Measurements from ENCODE around the gene NKAIN4.

Gene NKAIN4

GRCh38 chr20:63267691-63268090, 13.4 kb upstream of the NKAIN4 start:
- no peak for TF ChIP-seq FOXM1 (IDR thresholded peaks at IDR 0.05; ENCODE audit: borderline replicate concordance, low read depth)
- TF ChIP-seq CREB1 (IDR thresholded peaks at IDR 0.05; ENCODE audit: low read depth): no peak
- no peak for TF ChIP-seq EGR1 (IDR thresholded peaks at IDR 0.05)

- TF ChIP-seq NFIC (IDR thresholded peaks at IDR 0.05) (no peak), FOXM1 (IDR thresholded peaks at IDR 0.05; ENCODE audit: borderline replicate concordance, low read depth) (no peak), CEBPB (IDR thresholded peaks at IDR 0.05) (no peak), EP300 (IDR thresholded peaks at IDR 0.05; ENCODE audit: borderline replicate concordance) (no peak), ZBTB7A (IDR thresholded peaks at IDR 0.05; ENCODE audit: low read depth) (no peak), TEAD4 (IDR thresholded peaks at IDR 0.05) (no peak), TCF12 (IDR thresholded peaks at IDR 0.05; ENCODE audit: low read depth) (no peak), YY1 (IDR thresholded peaks at IDR 0.05; ENCODE audit: low read depth) (no peak), USF1 (IDR thresholded peaks at IDR 0.05) (no peak), EGR1 (IDR thresholded peaks at IDR 0.05) (no peak), MAX (IDR thresholded peaks at IDR 0.05) (no peak), TAF1 (IDR thresholded peaks at IDR 0.05; ENCODE audit: low read depth) (no peak), CREB1 (IDR thresholded peaks at IDR 0.05; ENCODE audit: low read depth) (no peak), RAD21 (IDR thresholded peaks at IDR 0.05; ENCODE audit: low read depth) (no peak)
- TF ChIP-seq, protein P1, sequence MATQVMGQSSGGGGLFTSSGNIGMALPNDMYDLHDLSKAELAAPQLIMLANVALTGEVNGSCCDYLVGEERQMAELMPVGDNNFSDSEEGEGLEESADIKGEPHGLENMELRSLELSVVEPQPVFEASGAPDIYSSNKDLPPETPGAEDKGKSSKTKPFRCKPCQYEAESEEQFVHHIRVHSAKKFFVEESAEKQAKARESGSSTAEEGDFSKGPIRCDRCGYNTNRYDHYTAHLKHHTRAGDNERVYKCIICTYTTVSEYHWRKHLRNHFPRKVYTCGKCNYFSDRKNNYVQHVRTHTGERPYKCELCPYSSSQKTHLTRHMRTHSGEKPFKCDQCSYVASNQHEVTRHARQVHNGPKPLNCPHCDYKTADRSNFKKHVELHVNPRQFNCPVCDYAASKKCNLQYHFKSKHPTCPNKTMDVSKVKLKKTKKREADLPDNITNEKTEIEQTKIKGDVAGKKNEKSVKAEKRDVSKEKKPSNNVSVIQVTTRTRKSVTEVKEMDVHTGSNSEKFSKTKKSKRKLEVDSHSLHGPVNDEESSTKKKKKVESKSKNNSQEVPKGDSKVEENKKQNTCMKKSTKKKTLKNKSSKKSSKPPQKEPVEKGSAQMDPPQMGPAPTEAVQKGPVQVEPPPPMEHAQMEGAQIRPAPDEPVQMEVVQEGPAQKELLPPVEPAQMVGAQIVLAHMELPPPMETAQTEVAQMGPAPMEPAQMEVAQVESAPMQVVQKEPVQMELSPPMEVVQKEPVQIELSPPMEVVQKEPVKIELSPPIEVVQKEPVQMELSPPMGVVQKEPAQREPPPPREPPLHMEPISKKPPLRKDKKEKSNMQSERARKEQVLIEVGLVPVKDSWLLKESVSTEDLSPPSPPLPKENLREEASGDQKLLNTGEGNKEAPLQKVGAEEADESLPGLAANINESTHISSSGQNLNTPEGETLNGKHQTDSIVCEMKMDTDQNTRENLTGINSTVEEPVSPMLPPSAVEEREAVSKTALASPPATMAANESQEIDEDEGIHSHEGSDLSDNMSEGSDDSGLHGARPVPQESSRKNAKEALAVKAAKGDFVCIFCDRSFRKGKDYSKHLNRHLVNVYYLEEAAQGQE (IDR thresholded peaks at IDR 0.05; ENCODE audit: low read depth): no peak
These were observed 11.7 kb upstream of the NKAIN4 start for GRCh38 chr20:63265891-63266515.

DNA sequence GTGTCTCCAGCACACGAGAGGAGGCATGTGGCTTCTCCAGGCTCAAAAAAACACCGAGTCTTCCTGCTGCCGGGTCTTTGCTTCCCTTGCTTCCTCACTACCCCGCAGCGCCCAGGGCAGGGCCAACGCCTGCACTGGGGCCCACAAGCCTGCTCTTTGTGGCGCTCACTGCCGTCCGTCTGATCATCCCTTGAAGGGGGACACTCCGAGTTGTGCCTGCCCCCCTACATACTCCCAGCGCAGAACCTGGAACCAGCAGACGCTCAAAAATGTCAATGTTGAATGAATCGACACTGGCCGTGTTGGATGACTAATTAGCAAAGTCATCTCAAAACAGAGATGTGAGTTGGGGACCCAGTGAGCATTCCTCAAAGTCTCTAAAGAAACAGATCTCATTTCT, 10.3 kb upstream of the NKAIN4 start:
- no peak for TF ChIP-seq NFIC (IDR thresholded peaks at IDR 0.05)
- TF ChIP-seq, protein P1 (IDR thresholded peaks at IDR 0.05; ENCODE audit: low read depth): no peak
- no peak for TF ChIP-seq USF1 (IDR thresholded peaks at IDR 0.05)
- no peak for TF ChIP-seq EP300 (IDR thresholded peaks at IDR 0.05; ENCODE audit: borderline replicate concordance)
- no peak for TF ChIP-seq YY1 (IDR thresholded peaks at IDR 0.05; ENCODE audit: low read depth)
- no peak for TF ChIP-seq MAX (IDR thresholded peaks at IDR 0.05)
- TF ChIP-seq CEBPB (IDR thresholded peaks at IDR 0.05): no peak
- TF ChIP-seq EGR1 (IDR thresholded peaks at IDR 0.05): no peak
- TF ChIP-seq CREB1 (IDR thresholded peaks at IDR 0.05; ENCODE audit: low read depth): no peak
- TF ChIP-seq ZBTB7A (IDR thresholded peaks at IDR 0.05; ENCODE audit: low read depth): no peak
- TF ChIP-seq TAF1 (IDR thresholded peaks at IDR 0.05; ENCODE audit: low read depth): no peak
- no peak for TF ChIP-seq TCF12 (IDR thresholded peaks at IDR 0.05; ENCODE audit: low read depth)
- TF ChIP-seq FOXM1 (IDR thresholded peaks at IDR 0.05; ENCODE audit: borderline replicate concordance, low read depth): no peak
- TF ChIP-seq RAD21 (IDR thresholded peaks at IDR 0.05; ENCODE audit: low read depth): no peak
- TF ChIP-seq TEAD4 (IDR thresholded peaks at IDR 0.05): no peak

- no peak for TF ChIP-seq ZBTB7A (IDR thresholded peaks at IDR 0.05; ENCODE audit: low read depth)
- no peak for TF ChIP-seq CREB1 (IDR thresholded peaks at IDR 0.05; ENCODE audit: low read depth)
- no peak for TF ChIP-seq USF1 (IDR thresholded peaks at IDR 0.05)
- no peak for TF ChIP-seq CEBPB (IDR thresholded peaks at IDR 0.05)
- no peak for TF ChIP-seq FOXM1 (IDR thresholded peaks at IDR 0.05; ENCODE audit: borderline replicate concordance, low read depth)
- no peak for TF ChIP-seq TEAD4 (IDR thresholded peaks at IDR 0.05)
- TF ChIP-seq RAD21 (IDR thresholded peaks at IDR 0.05; ENCODE audit: low read depth): no peak
- TF ChIP-seq EP300 (IDR thresholded peaks at IDR 0.05; ENCODE audit: borderline replicate concordance): no peak
- no peak for TF ChIP-seq YY1 (IDR thresholded peaks at IDR 0.05; ENCODE audit: low read depth)
- TF ChIP-seq MAX (IDR thresholded peaks at IDR 0.05): no peak
- no peak for TF ChIP-seq NFIC (IDR thresholded peaks at IDR 0.05)
- TF ChIP-seq, protein P1 (IDR thresholded peaks at IDR 0.05; ENCODE audit: low read depth): no peak
These were observed 9.7 kb upstream of the NKAIN4 start for GRCh38 chr20:63264000-63264399.
